K562 (cell line): ENCODE measurements around the gene AFF1. TPM values are rescaled to one million over a fixed set of nuclear protein-coding genes. Genes with fewer than 3 reads are reported as not detected.

ENCODE experiments used
- ATAC-seq: fragments of 200-7000 bp; cut with Tn5 transposase; 3 replicates; pipeline ENCODE4 v1.9.1; 2020; ENCODE audit warnings: moderate library complexity
- BruUV-seq: library from RNA; stranded (reverse); fragments of 400-500 nt; replicated peaks from 2 replicates; lab custom pipeline; 2021; lab: Mats Ljungman, UMichigan
- CTCF ChIA-PET: fragments of 300-600 bp; formaldehyde crosslinking; extraction: SDS; loops from one replicate; lab custom pipeline; 2021; ENCODE audit warnings: low intra/inter-chr PET ratio; lab: Yijun Ruan, JAX
- POLR2A ChIA-PET: fragments of 300-600, 350-650 bp; sonication (Branson Sonifier 250); formaldehyde crosslinking; extraction: SDS; loops from one replicate; lab custom pipeline; 2021; ENCODE audit warnings: antibody characterized with exemption, inconsistent platforms; lab: Yijun Ruan, JAX
- DNase-seq, 4 experiments: peaks; one replicate each; pipeline versions ENCODE4 v3.0.0 to v3.0.0-alpha.2; 2011 to 2018; ENCODE audit warnings: low spot score in 3 of 4, mixed read lengths in 3 of 4; ENCODE audit errors: extremely low read depth in 1 of 4
- FAIRE-seq: peaks from 2 replicates; lab custom pipeline; 2011; peaks lifted over from hg19 to GRCh38; lab: Jason Lieb, UNC
- H2AFZ ChIP-seq: 2 replicates; pipeline ENCODE4 v1.6.0; 2011; ENCODE audit warnings: low read depth, low read length, control low read depth, inconsistent platforms
- H3K27ac ChIP-seq: fragments of 200-600 bp; 3 replicates; pipeline ENCODE4 v1.8.0; 2011; ENCODE audit warnings: low read depth, mild to moderate bottlenecking, control low read depth, inconsistent platforms, low read length, moderate library complexity, mixed read lengths; ENCODE audit errors: extremely low read depth
- H3K27me3 ChIP-seq, 2 experiments: fragments of 300-600 bp in 1 of 2; 2 replicates in 1 of 2; 3 replicates in 1 of 2; pipeline versions ENCODE4 v1.6.0 to v1.8.0; 2011; ENCODE audit warnings: inconsistent platforms in 2 of 2, low read length in 2 of 2, mild to moderate bottlenecking in 1 of 2, mixed read lengths in 1 of 2, moderate library complexity in 1 of 2; ENCODE audit not compliant: control insufficient read depth in 2 of 2, insufficient read depth in 2 of 2
- H3K36me3 ChIP-seq: fragments of 300-600 bp; 3 replicates; pipeline ENCODE4 v1.8.0; 2011; ENCODE audit warnings: mild to moderate bottlenecking, low read length, inconsistent platforms; ENCODE audit not compliant: control insufficient read depth, insufficient read depth
- H3K4me1 ChIP-seq, 2 experiments: fragments of 200-600 bp in 1 of 2; replicated peaks in 1 of 2; 2 replicates in 1 of 2; 3 replicates in 1 of 2; pipeline versions ENCODE4 v1.5.1 to v1.8.0; 2011; ENCODE audit warnings: inconsistent platforms in 2 of 2, low read length in 2 of 2, mild to moderate bottlenecking in 1 of 2, mixed read lengths in 1 of 2, moderate library complexity in 1 of 2; ENCODE audit not compliant: control insufficient read depth in 2 of 2, insufficient read depth in 2 of 2
- H3K4me2 ChIP-seq: 2 replicates; pipeline ENCODE4 v1.6.1; 2011; ENCODE audit warnings: low read length, control low read depth, inconsistent platforms, mixed read lengths; ENCODE audit not compliant: insufficient read depth
- H3K4me3 ChIP-seq: fragments of 200-600 bp; sonication (generic), shearing (Covaris generic); 2 replicates; pipeline ENCODE4 v1.5.1; 2016; ENCODE audit warnings: control low read depth, inconsistent platforms
- H3K79me2 ChIP-seq: fragments of 200-600 bp; 3 replicates; pipeline ENCODE4 v1.8.0; 2011; ENCODE audit warnings: low read length, inconsistent platforms; ENCODE audit not compliant: control insufficient read depth, insufficient read depth
- H3K9ac ChIP-seq, 2 experiments: 2 replicates each; pipeline versions ENCODE4 v1.6.0 to v1.6.1; 2011; ENCODE audit warnings: low read depth in 2 of 2, low read length in 2 of 2, control low read depth in 1 of 2, inconsistent platforms in 1 of 2, mild to moderate bottlenecking in 1 of 2, mixed read lengths in 1 of 2; ENCODE audit not compliant: insufficient read depth in 1 of 2
- H3K9me1 ChIP-seq: one replicate; pipeline ENCODE4 v1.6.0; 2011; ENCODE audit warnings: inconsistent platforms, mild to moderate bottlenecking, low read length, moderate library complexity; ENCODE audit not compliant: control insufficient read depth, insufficient read depth
- H3K9me3 ChIP-seq: replicated peaks from 2 replicates; pipeline ENCODE4 v1.5.1; 2011; ENCODE audit warnings: low read depth, low read length, inconsistent platforms; ENCODE audit not compliant: control insufficient read depth, insufficient read depth
- H4K20me1 ChIP-seq: replicated peaks from 2 replicates; pipeline ENCODE4 v1.6.1; 2011; ENCODE audit warnings: low read length, inconsistent platforms, mixed read lengths; ENCODE audit not compliant: control insufficient read depth, insufficient read depth
- ARID1B ChIP-seq: fragments of 450-650 bp; IDR thresholded peaks from 2 replicates; pipeline ENCODE4 v1.6.1; 2016; ENCODE audit warnings: antibody characterized with exemption, mild to moderate bottlenecking, inconsistent platforms
- CGGBP1 ChIP-seq: fragments of 250-450 bp; sonication (Bioruptor Pico); IDR thresholded peaks from 2 replicates; pipeline ENCODE4 v1.9.0; 2021; ENCODE audit warnings: mild to moderate bottlenecking
- COPS2 ChIP-seq: fragments of 450-650 bp; conservative IDR thresholded peaks from 2 replicates; pipeline ENCODE4 v1.6.1; 2016; ENCODE audit warnings: mild to moderate bottlenecking, moderate library complexity
- DDX20 ChIP-seq: fragments of 450-650 bp; IDR thresholded peaks from 2 replicates; pipeline ENCODE4 v1.6.1; 2016; ENCODE audit warnings: missing genetic modification characterization, low read depth, mild to moderate bottlenecking, missing compliant biosample characterization, moderate library complexity
- NUFIP1 ChIP-seq: fragments of 450-650 bp; IDR thresholded peaks from 2 replicates; pipeline ENCODE4 v1.6.1; 2018; ENCODE audit not compliant: partially characterized antibody
- POLR3A ChIP-seq: IDR thresholded peaks from 2 replicates; pipeline ENCODE4 v1.6.1; 2011; ENCODE audit warnings: borderline replicate concordance, mild to moderate bottlenecking, moderate library complexity; ENCODE audit not compliant: insufficient read length, insufficient read depth; ENCODE audit errors: extremely low read depth
- RCOR1 ChIP-seq, 2 experiments: IDR thresholded peaks; 2 replicates each; pipeline ENCODE4 v1.6.1; 2012; ENCODE audit warnings: low read depth in 2 of 2, low read length in 2 of 2, borderline replicate concordance in 1 of 2, improper control_type of control experiment in 1 of 2
- SMARCA5 ChIP-seq: fragments of 450-650 bp; IDR thresholded peaks from 2 replicates; pipeline ENCODE4 v1.6.1; 2016
- SOX6 ChIP-seq: fragments of 450-650 bp; IDR thresholded peaks from 2 replicates; pipeline ENCODE4 v1.6.1; 2014; ENCODE audit warnings: mild to moderate bottlenecking
- YBX1 ChIP-seq: fragments of 450-650 bp; IDR thresholded peaks from 2 replicates; pipeline ENCODE4 v1.7.1; 2016; ENCODE audit warnings: mild to moderate bottlenecking
- ZFP36 ChIP-seq: fragments of 150-350 bp; IDR thresholded peaks from 2 replicates; pipeline ENCODE4 v1.6.1; 2018; ENCODE audit warnings: low read length, low read depth; ENCODE audit not compliant: partially characterized antibody
- ZFX ChIP-seq: sonication (generic); formaldehyde crosslinking; IDR thresholded peaks from 2 replicates; pipeline ENCODE4 v1.8.0; 2022; ENCODE audit warnings: mild to moderate bottlenecking, missing genetic modification reagents, moderate library complexity
- ZNF444 ChIP-seq: fragments of 250-450 bp; sonication (Bioruptor Pico); IDR thresholded peaks from 2 replicates; pipeline ENCODE4 v1.4.0; 2020; ENCODE audit warnings: mild to moderate bottlenecking, moderate library complexity
- ZNF592 ChIP-seq: fragments of 450-650 bp; IDR thresholded peaks from 2 replicates; pipeline ENCODE4 v1.6.1; 2017; ENCODE audit warnings: antibody characterized with exemption, mild to moderate bottlenecking
- ZNF707 ChIP-seq: fragments of 250-450 bp; sonication (Bioruptor Pico); conservative IDR thresholded peaks from 2 replicates; pipeline ENCODE4 v1.8.0; 2022; ENCODE audit warnings: inconsistent platforms, mild to moderate bottlenecking, moderate library complexity
- WGBS: fragments of 100-300 bp; shearing (Covaris generic); methylation state at CpG from one replicate; pipeline ENCODE4 v1.1.6; 2016; ENCODE audit warnings: low coverage, mixed read lengths; ENCODE audit not compliant: insufficient coverage; ENCODE audit errors: missing lambda C conversion rate; 5-methylcytosine and 5-hydroxymethylcytosine counted together
- in situ Hi-C: fragments of 300-500 bp; cut with MboI; formaldehyde crosslinking; loops from 4 replicates; pipeline ENCODE4 v1.15.0; 2018; ENCODE audit warnings: inconsistent platforms, mixed read lengths
- intact Hi-C: fragments of 100-400 bp; cut with micrococcal nuclease; formaldehyde crosslinking; loops from 2 replicates; pipeline ENCODE4 v1.14.2; 2022
- polyA plus RNA-seq, 8 experiments: library from polyadenylated mRNA; depleted of rRNA in 4 of 8; stranded (reverse) in 5 of 8; unstranded in 3 of 8; fragments of >200 nt; fragmentation: Nextera tagmentation in 2 of 8; fragmentation: Illumina TruSeq in 1 of 8; extraction: Ambion mirVana in 2 of 8; extraction: Trizol in 1 of 8; gene quantifications; 2 replicates each; pipeline versions ENCODE4 v1.2.1 to v1.2.3, GENCODE V29; 2011 to 2014; ENCODE audit warnings: inconsistent platforms in 1 of 8, missing spikeins in 1 of 8
- total RNA-seq, 7 experiments: library from RNA; depleted of rRNA in 6 of 7; stranded (reverse); fragments of >200 nt in 6 of 7; fragmentation: Illumina TruSeq in 2 of 7; extraction: Trizol in 2 of 7; gene quantifications; 2 replicates each; pipeline versions ENCODE4 v1.2.1 to v1.2.3, GENCODE V29; 2011 to 2021; ENCODE audit warnings: low replicate concordance in 1 of 7

AFF1 gene
- total and polyA plus RNA-seq, 9 of the 15 experiments (the other 6 are each of a cell fraction or from before 2014, with no cell fraction given) = 4.1 to 47.5 (median 17.2) TPM

GRCh38 chr4:87019246-87019791 lies 84.5 kb downstream of the AFF1 start:
- peaks cover 33 to 71% of the 10 kb centered on the region in 2 experiments for H3K4me1 ChIP-seq
- POLR2A ChIA-PET = interaction anchor here (0.8 kb wide), 1 partner anchor 11 kb away, joined by 3 read pairs; no protein-coding TSS in a partner anchor
- CTCF ChIA-PET = no interaction called here
- H3K27ac ChIP-seq = peak overlapping the region; percentile 80
- DNase-seq = peak in 1 of 4 experiments; percentile 47
- peak; percentile 41 for ATAC-seq
- no peak overlapping the region for H3K4me3 ChIP-seq
- H3K79me2 ChIP-seq = peaks cover 100% of the 10 kb centered on the region
- no peak overlapping the region for H2AFZ ChIP-seq
- peak overlapping the region; percentile 23 to 55; a peak in 3 of 4 replicates for H3K9ac ChIP-seq
- no peak for FAIRE-seq
- no peaks in the 10 kb centered on the region for H3K9me1 ChIP-seq
- in situ Hi-C loops (no loop called here), intact Hi-C loops (no loop called here)
- H3K4me2 ChIP-seq = peak overlapping the region; percentile 59
- 2% methylated on average over 4 of the region's 4 CpGs for WGBS
- no peaks in the 10 kb centered on the region for H3K36me3 ChIP-seq
- H4K20me1 ChIP-seq = no peaks in the 10 kb centered on the region
- no peaks in the 10 kb centered on the region for H3K9me3 ChIP-seq
- no peaks in the 10 kb centered on the region for H3K27me3 ChIP-seq
- BruUV-seq = no TSS peak
- TF ChIP-seq DDX20 (tag) = no peak
- peak; percentile 61 for TF ChIP-seq ZNF592
- peak; percentile 19 for TF ChIP-seq SOX6
- TF ChIP-seq NUFIP1 = no peak
- no peak for TF ChIP-seq COPS2
- TF ChIP-seq CGGBP1 (CRISPR knock-in tag) = no peak
- TF ChIP-seq ZNF707 (CRISPR knock-in tag) = no peak
- no peak for TF ChIP-seq POLR3A
- TF ChIP-seq RCOR1 (IDR thresholded peaks at IDR 0.05; ENCODE audit: borderline replicate concordance in 1 of 2, low read depth in 2 of 2, low read length in 2 of 2) = peak in 1 of 2 experiments; percentile 34; a peak in 1 of 4 replicates
- no peak for TF ChIP-seq YBX1
- TF ChIP-seq ARID1B = peak; percentile 25; the same call in 1 of the 2 replicates
- no peak for TF ChIP-seq ZFP36
- no peak for TF ChIP-seq SMARCA5
- TF ChIP-seq ZNF444 (CRISPR knock-in tag) = no peak
- TF ChIP-seq ZFX (CRISPR knock-in tag) = 0 out of 2 replicates have a peak, but pooled peaks have one; percentile 15
